ENCODE results near the gene PIK3AP1. TPM values are rescaled to one million over a fixed set of nuclear protein-coding genes. Genes with fewer than 3 reads are reported as not detected.
"Not testable (repeated sequence)": the region's sequence is repeated elsewhere in the genome, so short reads cannot be mapped to it uniquely, and the experiment has no call there.

Gene PIK3AP1
- total RNA-seq, 1 donor from 2014 or later: 5.9 TPM

GRCh38 chr10:96747734-96748550 is 27.6 kb upstream of the PIK3AP1 start:
- intact Hi-C loops (cut with DNase I): no loop called here
- TF ChIP-seq POLR2AphosphoS5 (IDR thresholded peaks at IDR 0.05; ENCODE audit: insufficient read depth in 1 of 2, low read depth in 1 of 2) (no peak), POLR2A (IDR thresholded peaks at IDR 0.05) (no peak)
- TF ChIP-seq, protein P1, sequence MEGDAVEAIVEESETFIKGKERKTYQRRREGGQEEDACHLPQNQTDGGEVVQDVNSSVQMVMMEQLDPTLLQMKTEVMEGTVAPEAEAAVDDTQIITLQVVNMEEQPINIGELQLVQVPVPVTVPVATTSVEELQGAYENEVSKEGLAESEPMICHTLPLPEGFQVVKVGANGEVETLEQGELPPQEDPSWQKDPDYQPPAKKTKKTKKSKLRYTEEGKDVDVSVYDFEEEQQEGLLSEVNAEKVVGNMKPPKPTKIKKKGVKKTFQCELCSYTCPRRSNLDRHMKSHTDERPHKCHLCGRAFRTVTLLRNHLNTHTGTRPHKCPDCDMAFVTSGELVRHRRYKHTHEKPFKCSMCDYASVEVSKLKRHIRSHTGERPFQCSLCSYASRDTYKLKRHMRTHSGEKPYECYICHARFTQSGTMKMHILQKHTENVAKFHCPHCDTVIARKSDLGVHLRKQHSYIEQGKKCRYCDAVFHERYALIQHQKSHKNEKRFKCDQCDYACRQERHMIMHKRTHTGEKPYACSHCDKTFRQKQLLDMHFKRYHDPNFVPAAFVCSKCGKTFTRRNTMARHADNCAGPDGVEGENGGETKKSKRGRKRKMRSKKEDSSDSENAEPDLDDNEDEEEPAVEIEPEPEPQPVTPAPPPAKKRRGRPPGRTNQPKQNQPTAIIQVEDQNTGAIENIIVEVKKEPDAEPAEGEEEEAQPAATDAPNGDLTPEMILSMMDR (IDR thresholded peaks at IDR 0.05): no peak
- H3K27ac ChIP-seq: no peak overlapping the region
- no peaks in the 10 kb centered on the region for H3K36me3 ChIP-seq
- no peaks in the 10 kb centered on the region for H3K9me3 ChIP-seq
- no peak overlapping the region for H3K4me3 ChIP-seq
- H3K4me1 ChIP-seq: no peaks in the 10 kb centered on the region
- DNase-seq (ENCODE audit: extremely low spot score in 2 of 2): no peak
- no peaks in the 10 kb centered on the region for H3K27me3 ChIP-seq

DNA sequence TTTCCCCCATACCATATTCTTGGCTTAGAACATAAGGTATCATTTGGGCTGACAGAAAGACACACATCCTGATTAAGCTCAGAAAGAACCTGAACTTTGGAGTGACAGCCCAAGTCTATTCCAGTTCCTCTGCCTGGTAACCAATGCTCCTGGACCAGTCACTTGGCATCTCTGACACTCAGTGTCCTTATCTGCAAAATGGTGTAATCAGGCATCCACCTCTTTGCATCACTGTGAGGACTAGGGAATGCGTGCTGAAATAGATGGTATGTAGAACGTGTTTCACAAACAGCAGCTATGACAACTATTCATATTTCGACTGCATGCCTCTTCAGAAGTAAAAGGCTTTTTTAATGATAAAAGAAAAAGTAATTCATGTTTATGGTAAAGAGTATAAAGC is 26.2 kb upstream of the PIK3AP1 start:
- no peak for DNase-seq (ENCODE audit: extremely low spot score in 2 of 2)
- TF ChIP-seq, protein P1 (IDR thresholded peaks at IDR 0.05): no peak
- no peak for TF ChIP-seq POLR2A (IDR thresholded peaks at IDR 0.05)
- no peak for TF ChIP-seq POLR2AphosphoS5 (IDR thresholded peaks at IDR 0.05; ENCODE audit: insufficient read depth in 1 of 2, low read depth in 1 of 2)
- Histone ChIP-seq H3K36me3 (no peaks in the 10 kb centered on the region), H3K4me1 (no peaks in the 10 kb centered on the region), H3K27ac (no peak overlapping the region), H3K4me3 (no peak overlapping the region), H3K9me3 (no peaks in the 10 kb centered on the region), H3K27me3 (no peaks in the 10 kb centered on the region)
- intact Hi-C loops (cut with DNase I): no loop called here

DNA sequence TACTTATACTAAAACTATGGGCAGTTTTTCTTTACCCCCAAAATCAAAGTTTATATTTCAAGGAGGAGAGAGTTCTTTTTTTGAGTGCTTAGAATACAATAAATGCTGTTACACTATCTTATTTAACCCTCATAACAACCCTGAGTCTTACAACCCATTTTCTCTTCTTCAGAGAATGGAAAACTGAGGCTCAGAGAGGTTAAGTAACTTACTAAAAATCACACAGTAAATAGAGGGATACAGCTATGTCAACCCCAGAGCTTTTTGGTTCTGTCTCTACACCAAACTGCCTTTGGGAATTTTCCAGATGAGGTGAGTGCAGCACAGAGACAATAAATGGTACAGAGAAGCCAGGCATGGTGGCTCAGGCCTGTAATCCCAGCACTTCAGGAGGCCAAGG is 25.6 kb upstream of the PIK3AP1 start:
- no peaks in the 10 kb centered on the region for H3K27me3 ChIP-seq
- no peak for TF ChIP-seq POLR2AphosphoS5 (IDR thresholded peaks at IDR 0.05; ENCODE audit: insufficient read depth in 1 of 2, low read depth in 1 of 2)
- TF ChIP-seq, protein P1 (IDR thresholded peaks at IDR 0.05): no peak
- TF ChIP-seq POLR2A (IDR thresholded peaks at IDR 0.05): no peak
- no peaks in the 10 kb centered on the region for H3K36me3 ChIP-seq
- no peak overlapping the region for H3K27ac ChIP-seq
- H3K4me1 ChIP-seq: no peaks in the 10 kb centered on the region
- DNase-seq (ENCODE audit: extremely low spot score in 2 of 2): no peak
- H3K4me3 ChIP-seq: no peak overlapping the region
- intact Hi-C loops (cut with DNase I): no loop called here
- no peaks in the 10 kb centered on the region for H3K9me3 ChIP-seq

DNA sequence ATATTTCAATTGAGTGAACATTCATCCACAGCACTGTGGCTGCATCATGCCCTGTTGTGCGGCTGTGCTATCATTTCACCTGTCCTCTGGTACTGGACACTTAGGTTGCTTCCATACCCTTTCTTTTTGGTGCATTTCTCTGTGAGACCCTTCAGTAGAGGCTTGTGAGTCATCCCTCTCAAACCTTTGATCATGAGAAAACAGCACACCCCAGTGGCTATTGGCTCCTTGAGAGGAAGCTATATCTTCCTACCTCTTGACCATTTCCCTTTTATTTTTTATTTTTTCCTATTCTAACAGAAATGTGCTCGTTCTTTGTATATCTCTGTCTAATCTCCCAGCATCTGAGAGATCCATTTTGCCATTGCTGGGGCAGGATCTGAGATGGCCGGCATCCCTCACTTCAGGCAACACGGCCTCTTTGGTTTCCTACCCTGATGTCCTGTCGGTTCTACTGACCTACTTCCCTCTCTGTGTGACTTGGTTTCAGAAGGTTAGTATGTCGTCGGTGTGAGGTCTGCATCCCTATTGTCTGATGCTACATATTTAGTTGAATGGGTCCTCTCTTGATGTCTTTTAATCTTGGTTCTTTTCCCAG is 23.8 kb upstream of the PIK3AP1 start:
- Histone ChIP-seq H3K4me3 (no peak overlapping the region), H3K9me3 (no peaks in the 10 kb centered on the region), H3K4me1 (no peaks in the 10 kb centered on the region), H3K27ac (no peak overlapping the region), H3K27me3 (no peaks in the 10 kb centered on the region), H3K36me3 (no peaks in the 10 kb centered on the region)
- intact Hi-C loops (cut with DNase I): no loop called here
- no peak for DNase-seq (ENCODE audit: extremely low spot score in 2 of 2)
- TF ChIP-seq, protein P1 (IDR thresholded peaks at IDR 0.05): no peak
- TF ChIP-seq POLR2A (IDR thresholded peaks at IDR 0.05): no peak
- no peak for TF ChIP-seq POLR2AphosphoS5 (IDR thresholded peaks at IDR 0.05; ENCODE audit: insufficient read depth in 1 of 2, low read depth in 1 of 2)

DNA sequence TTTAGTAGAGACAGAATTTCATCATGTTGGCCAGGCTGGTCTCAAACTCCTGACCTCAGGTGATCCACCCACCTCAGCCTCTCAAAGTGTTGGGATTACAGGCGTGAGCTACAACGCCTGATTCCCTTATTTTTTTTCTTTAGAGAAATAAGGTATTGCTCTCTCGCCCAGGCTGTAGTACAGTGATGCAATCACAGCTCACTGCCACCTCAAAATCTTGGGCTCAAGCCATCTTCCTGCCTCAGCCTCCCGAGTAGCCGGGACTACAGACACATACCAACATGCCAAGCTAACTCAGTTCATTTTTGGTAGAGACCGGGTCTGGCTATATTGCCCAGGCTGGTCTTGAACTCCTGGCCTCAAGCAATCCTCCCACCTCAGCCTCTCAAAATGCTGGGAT is 21.2 kb upstream of the PIK3AP1 start:
- H3K36me3 ChIP-seq; H3K27me3 ChIP-seq; H3K9me3 ChIP-seq; intact Hi-C loops (cut with DNase I); DNase-seq (ENCODE audit: extremely low spot score in 2 of 2); H3K4me1 ChIP-seq; H3K27ac ChIP-seq; H3K4me3 ChIP-seq: not testable (repeated sequence)
